Colonic mucosa (tissue), 4 donors: ENCODE data around the gene LCNL1. TPM values are rescaled to one million over a fixed set of nuclear protein-coding genes. Genes with fewer than 3 reads are reported as not detected.

Experiments used
- DNase-seq: peaks from one replicate; pipeline ENCODE4 v3.0.0-alpha.2; 2020
- H3K27ac ChIP-seq: fragments of 200-600 bp; one replicate; pipeline ENCODE4 v1.8.0; 2021
- H3K27me3 ChIP-seq: fragments of 200-600 bp; one replicate; pipeline ENCODE4 v1.8.0; 2021
- H3K36me3 ChIP-seq: fragments of 200-600 bp; one replicate; pipeline ENCODE4 v1.8.0; 2021
- H3K4me1 ChIP-seq: fragments of 200-600 bp; one replicate; pipeline ENCODE4 v1.8.0; 2021; ENCODE audit warnings: mild to moderate bottlenecking
- H3K4me3 ChIP-seq: fragments of 200-600 bp; one replicate; pipeline ENCODE4 v1.8.0; 2021
- H3K9ac ChIP-seq, 2 donors: one replicate each; pipeline ENCODE4 v1.7.0; 2013; ENCODE audit warnings: control low read depth in 2 of 2, low read depth in 2 of 2, low read length in 2 of 2
- H3K9me3 ChIP-seq: fragments of 200-600 bp; one replicate; pipeline ENCODE4 v1.8.0; 2021
- CTCF ChIP-seq: fragments of 200-600 bp; IDR thresholded peaks from one replicate; pipeline ENCODE4 v1.8.0; 2022; ENCODE audit warnings: antibody characterized with exemption, mild to moderate bottlenecking
- intact Hi-C: fragments of 100-400 bp; cut with DNase I; formaldehyde crosslinking; loops from one replicate; pipeline ENCODE4 v1.14.1; 2022
- total RNA-seq, 2 donors: library from RNA; stranded (reverse); fragmentation: NEBNext Ultra II Directional in 1 of 2; extraction: Animal tissue kit (Norgen Biotek cat#: 25700) in 1 of 2; gene quantifications; one replicate each; pipeline ENCODE4 v1.2.1, GENCODE V29; 2021
- donor health status: healthy.
- donor health status: DM: no; HTN: no; CAD: no.
- donor health status: DM: no; HTN: no; CAD: no.

The LCNL1 gene
- total RNA-seq, 2 donors from 2014 or later: not detected

DNA sequence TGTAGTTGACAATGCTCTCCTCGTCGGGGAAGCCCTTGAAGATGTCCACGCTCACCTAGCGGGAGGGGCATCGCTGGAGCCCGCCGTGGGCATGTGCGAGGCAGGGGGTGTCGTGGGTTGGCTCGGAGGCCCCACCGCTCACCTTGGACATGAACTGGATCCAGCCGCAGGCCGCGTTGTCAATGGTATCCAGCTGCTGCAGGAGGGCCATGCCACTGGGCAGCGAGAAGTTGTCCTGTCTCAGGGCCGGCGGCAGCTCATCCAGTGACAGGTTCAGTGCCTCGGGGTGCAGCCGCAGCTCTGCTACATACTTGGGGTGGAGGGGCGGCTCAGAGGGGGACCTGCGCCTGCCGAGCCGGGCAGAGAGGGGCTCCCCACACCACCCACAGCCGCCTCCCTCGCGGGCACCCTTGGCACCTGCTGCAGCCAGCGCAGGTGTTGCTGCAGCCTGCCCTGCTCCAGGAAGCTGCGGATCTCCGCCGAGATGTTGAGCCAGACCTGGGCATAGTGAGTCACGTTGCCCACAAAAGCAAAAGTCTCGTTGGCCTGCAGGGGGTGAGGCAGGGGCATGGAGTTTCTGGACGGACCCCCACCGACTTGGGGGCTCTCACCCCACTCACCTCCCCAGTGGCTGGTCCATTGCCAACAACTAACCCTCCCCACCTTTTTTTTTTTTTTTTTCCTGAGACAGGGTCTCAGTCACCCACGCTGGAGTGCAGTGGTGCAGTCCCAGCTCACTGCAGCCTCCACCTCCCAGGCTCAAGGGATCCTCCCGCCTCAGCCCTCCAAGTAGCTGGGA is 36.2 kb downstream of the LCNL1 start:
- Histone ChIP-seq H3K9ac (no peak overlapping the region), H3K27me3 (no peaks in the 10 kb centered on the region), H3K4me1 (peaks cover 12% of the 10 kb centered on the region), H3K4me3 (no peak overlapping the region), H3K9me3 (no peaks in the 10 kb centered on the region), H3K27ac (no peak overlapping the region), H3K36me3 (no peaks in the 10 kb centered on the region)
- no peak for DNase-seq
- intact Hi-C loops: no loop called here
- no peak for TF ChIP-seq CTCF

GRCh38 chr9:137019891-137020683 is 37.3 kb downstream of the LCNL1 start:
- no peak for DNase-seq
- intact Hi-C loops: no loop called here
- no peaks in the 10 kb centered on the region for H3K9me3 ChIP-seq
- H3K4me3 ChIP-seq: no peak overlapping the region
- no peak overlapping the region for H3K9ac ChIP-seq
- peaks cover 12% of the 10 kb centered on the region for H3K4me1 ChIP-seq
- TF ChIP-seq CTCF: no peak
- no peaks in the 10 kb centered on the region for H3K36me3 ChIP-seq
- no peaks in the 10 kb centered on the region for H3K27me3 ChIP-seq
- H3K27ac ChIP-seq: no peak overlapping the region

DNA sequence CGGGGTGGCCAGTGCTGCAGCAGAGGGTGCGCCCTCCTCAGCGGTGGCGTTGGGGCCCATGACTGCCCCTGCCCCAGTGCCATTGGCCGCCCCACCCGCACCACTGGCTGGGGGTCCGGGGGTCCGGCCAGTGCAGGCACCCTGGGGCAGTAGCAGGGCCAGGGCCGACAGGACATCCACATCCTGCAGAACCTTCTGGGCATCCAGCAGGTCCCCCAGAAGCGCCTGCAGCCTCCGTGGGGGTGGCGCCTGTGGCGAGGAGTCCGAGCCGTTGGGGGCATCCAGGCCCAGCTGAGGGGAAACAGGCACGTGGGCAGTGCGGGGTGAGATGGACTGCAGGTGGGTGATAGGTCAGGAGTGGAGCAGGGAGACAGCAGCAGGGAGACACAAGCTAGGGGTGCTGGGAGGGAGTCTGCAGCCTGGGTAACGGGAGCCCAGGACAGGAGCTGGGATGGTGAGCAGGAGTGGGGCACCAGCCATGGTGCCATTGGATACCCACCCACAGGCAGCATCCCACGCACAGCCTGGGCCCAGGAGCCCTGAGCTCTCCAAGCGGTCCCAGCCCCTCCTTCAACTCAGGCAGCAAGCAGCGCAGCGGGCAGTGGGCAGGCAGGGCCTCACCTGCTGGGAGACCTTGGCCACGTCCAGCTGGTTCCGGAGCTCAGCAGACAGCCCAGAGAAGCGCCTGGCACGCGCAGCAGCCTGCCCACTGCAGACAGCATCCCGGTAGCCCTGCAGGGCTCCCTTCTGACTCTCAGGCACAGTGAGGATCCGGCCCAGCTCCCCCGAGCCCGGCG is 38.2 kb downstream of the LCNL1 start:
- DNase-seq: no peak

DNA sequence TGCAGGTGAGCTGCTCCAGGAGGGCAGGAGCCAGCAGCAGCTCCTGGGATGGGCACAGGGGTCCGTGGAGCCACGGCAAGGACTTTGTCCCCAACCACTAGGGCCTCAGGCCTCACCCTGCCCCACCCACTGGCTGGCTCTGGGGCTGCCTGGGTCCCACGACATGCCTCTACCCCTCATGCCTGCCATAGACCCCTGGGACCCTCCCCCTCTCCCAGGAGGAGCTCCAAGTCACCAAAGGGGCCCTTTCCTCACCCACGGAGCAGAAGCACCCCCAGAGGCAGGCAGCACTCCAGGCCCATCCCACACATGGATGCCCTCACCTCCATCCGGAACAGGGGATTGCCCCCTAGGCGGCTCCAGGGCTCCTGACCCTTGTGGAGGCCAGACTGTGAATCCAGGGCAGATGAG is 38.8 kb downstream of the LCNL1 start:
- Histone ChIP-seq H3K9ac (no peak overlapping the region), H3K9me3 (no peaks in the 10 kb centered on the region), H3K27ac (no peak overlapping the region), H3K27me3 (no peaks in the 10 kb centered on the region), H3K4me1 (peaks cover 17% of the 10 kb centered on the region), H3K4me3 (no peak overlapping the region), H3K36me3 (no peaks in the 10 kb centered on the region)
- no peak for TF ChIP-seq CTCF
- DNase-seq: peak; percentile 57
- intact Hi-C loops: no loop called here

More for the DNA sequence above, 38.2 kb downstream of the LCNL1 start:
- no peak overlapping the region for H3K4me3 ChIP-seq
- peaks cover 16% of the 10 kb centered on the region for H3K4me1 ChIP-seq
- TF ChIP-seq CTCF: no peak
- H3K36me3 ChIP-seq: no peaks in the 10 kb centered on the region
- H3K9ac ChIP-seq: no peak overlapping the region
- no peaks in the 10 kb centered on the region for H3K9me3 ChIP-seq
- no peak overlapping the region for H3K27ac ChIP-seq
- intact Hi-C loops: no loop called here
- no peaks in the 10 kb centered on the region for H3K27me3 ChIP-seq

GRCh38 chr9:137021979-137022661 is 39.3 kb downstream of the LCNL1 start:
- TF ChIP-seq CTCF: no peak
- H3K4me3 ChIP-seq: no peak overlapping the region
- peak; percentile 98 for DNase-seq

More at GRCh38 chr9:137021979-137022661, 39.3 kb downstream of the LCNL1 start:
- Histone ChIP-seq H3K4me1 (peaks cover 21% of the 10 kb centered on the region), H3K36me3 (no peaks in the 10 kb centered on the region), H3K27ac (peak overlapping the region; percentile 63), H3K27me3 (no peaks in the 10 kb centered on the region), H3K9me3 (no peaks in the 10 kb centered on the region), H3K9ac (no peak overlapping the region)
- intact Hi-C loops: no loop called here
